Ovary (tissue), 10 donors: ENCODE results near the gene CD1D. TPM values are rescaled to one million over a fixed set of nuclear protein-coding genes. Genes with fewer than 3 reads are reported as not detected.

Experiments used
- DNase-seq, 5 donors: peaks; one replicate each; pipeline ENCODE4 v3.0.0-alpha.2; 2019 to 2020
- H3K27ac ChIP-seq, 2 donors: fragments of 200-600 bp; one replicate each; pipeline versions ENCODE4 v1.5.1 to v1.8.0; 2019 to 2022
- H3K27me3 ChIP-seq: fragments of 200-600 bp; one replicate; pipeline ENCODE4 v1.8.0; 2022
- H3K36me3 ChIP-seq: fragments of 200-600 bp; sonication (generic); one replicate; pipeline ENCODE4 v1.5.1; 2019
- H3K4me1 ChIP-seq: one replicate; pipeline ENCODE4 v1.8.1; 2013; ENCODE audit warnings: mild to moderate bottlenecking, moderate library complexity; ENCODE audit not compliant: insufficient read depth
- H3K4me3 ChIP-seq: fragments of 200-600 bp; sonication (generic); one replicate; pipeline ENCODE4 v1.5.1; 2017
- H3K9me3 ChIP-seq, 2 donors: fragments of 200-600 bp in 1 of 2; sonication (generic) in 1 of 2; one replicate each; pipeline versions ENCODE4 v1.5.1 to v1.8.1; 2013 to 2019; ENCODE audit warnings: mild to moderate bottlenecking in 1 of 2, moderate library complexity in 1 of 2
- EP300 ChIP-seq: sonication (generic); formaldehyde crosslinking; IDR thresholded peaks from one replicate; pipeline ENCODE4 v1.6.1; 2017; ENCODE audit warnings: antibody characterized with exemption
- POLR2A ChIP-seq: fragments of 450-650 bp; IDR thresholded peaks from one replicate; pipeline ENCODE4 v1.6.1; 2017; ENCODE audit warnings: antibody characterized with exemption, mild to moderate bottlenecking, moderate library complexity
- WGBS, 3 donors: extraction: QIAGEN DNeasy Blood & Tissue Kit in 1 of 3; methylation state at CpG; one replicate each; pipeline versions ENCODE4 v1.1.5 to v1.1.7; 2013 to 2017; 5-methylcytosine and 5-hydroxymethylcytosine counted together
- intact Hi-C, 4 donors: fragments of 100-400 bp; cut with DNase I; formaldehyde crosslinking; loops; one replicate each; pipeline versions ENCODE4 v1.11.0 to v1.15.1; 2022 to 2023
- long read RNA-seq, 3 donors: library from polyadenylated mRNA in 2 of 3; unstranded in 2 of 3; transcript quantifications; one replicate each; pipeline ENCODE4 v2.0.0 and lab custom pipeline, GENCODE V29; 2021 to 2026
- polyA plus RNA-seq, 2 donors: library from polyadenylated mRNA; stranded (reverse); fragments of 200-250 nt in 1 of 2; fragments of 350-450 nt in 1 of 2; fragmentation: Illumina TruSeq in 1 of 2; extraction: RNeasy Lipid Tissue Mini Kit (QIAGEN cat#74804) in 1 of 2; gene quantifications; one replicate each; pipeline ENCODE4 v1.2.3, GENCODE V29; 2013 to 2014
- total RNA-seq, 7 donors: library from RNA; depleted of rRNA in 2 of 7; stranded (reverse); fragments of >200 nt in 2 of 7; fragmentation: NEBNext Ultra II Directional in 3 of 7; extraction: Animal tissue kit (Norgen Biotek cat#: 25700) in 3 of 7; gene quantifications; one replicate each; pipeline versions ENCODE4 v1.1.0 to v1.2.4, GENCODE V29; 2016 to 2023
- TF ChIP-seq, protein P1 (sequence below), 3 donors: fragments of 450-650 bp in 2 of 3; fragments of 200-600 bp in 1 of 3; IDR thresholded peaks; one replicate each; pipeline versions ENCODE4 v1.5.1 to v1.8.0; 2016 to 2022; ENCODE audit warnings: antibody characterized with exemption in 3 of 3, mild to moderate bottlenecking in 1 of 3
- donor health status: DM: no; HTN: no; CAD: no; lungs with moderate emphysema.
- donor health status: DM: no; HTN: no; CAD: no.
- donor health status: Bipolar disorder and iron deficiency.
- donor health status: DM: yes; HTN: yes; CAD: no.
- donor health status: DM: no; HTN: no; CAD: no.
- donor health status: DM: yes; HTN: yes; CAD: no.

Gene CD1D
- total RNA-seq (1 to 10 TPM in 1 of 7 donors, under 1 TPM in 6; 0.18 to 1.1 (median 0.46) TPM), polyA plus RNA-seq (1 to 10 TPM in 1 of 2 donors, under 1 TPM in 1; 0.69 to 2.0 TPM)
- long read RNA-seq, donor 1, partial matches to known transcripts: 2 of 5 reads
- long read RNA-seq, donor 1, other reads (novel, unspliced or antisense): 3 of 5 reads
- long read RNA-seq, donor 2: 0 reads
- long read RNA-seq, donor 3, partial matches to known transcripts: 1 of 3 reads
- long read RNA-seq, donor 3, other reads (novel, unspliced or antisense): 2 of 3 reads

DNA sequence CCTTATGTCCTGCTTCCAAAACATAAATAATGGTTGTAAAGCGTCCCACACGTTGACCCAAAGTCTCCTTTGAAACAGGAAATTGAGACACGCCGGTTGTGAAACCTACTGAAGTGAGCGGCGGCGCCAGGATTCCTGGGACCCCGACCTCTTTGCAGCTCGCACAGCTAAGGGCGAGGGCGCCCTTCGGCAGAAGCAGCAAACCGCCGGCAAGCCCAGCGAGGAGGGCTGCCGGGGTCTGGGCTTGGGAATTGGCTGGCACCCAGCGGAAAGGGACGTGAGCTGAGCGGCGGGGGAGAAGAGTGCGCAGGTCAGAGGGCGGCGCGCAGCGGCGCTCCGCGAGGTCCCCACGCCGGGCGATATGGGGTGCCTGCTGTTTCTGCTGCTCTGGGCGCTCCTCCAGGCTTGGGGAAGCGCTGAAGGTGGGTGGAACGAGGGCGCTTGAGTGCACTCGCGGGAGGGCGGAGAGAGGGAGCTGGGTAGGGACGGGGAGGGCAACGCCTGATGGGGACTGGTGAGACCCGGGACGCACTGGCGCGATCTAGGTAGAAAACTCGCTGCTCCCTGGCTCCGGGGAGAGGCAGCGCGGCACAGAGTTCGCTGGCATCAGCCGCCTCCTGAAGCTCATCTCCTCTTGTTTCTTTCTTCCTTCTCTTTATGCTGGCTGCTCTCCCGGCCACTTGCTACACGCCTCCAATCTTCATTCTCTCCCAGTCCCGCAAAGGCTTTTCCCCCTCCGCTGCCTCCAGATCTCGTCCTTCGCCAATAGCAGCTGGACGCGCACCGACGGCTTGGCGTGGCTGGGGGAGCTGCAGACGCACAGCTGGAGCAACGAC, at the start of gene CD1D:
TSS of gene CD1D (plus strand) at position 155 of the 836 bp plus-strand sequence. CDS start at position 362, 207 bp downstream.
- Histone ChIP-seq H3K36me3 (no peaks in the 10 kb centered on the region), H3K4me1 (peaks cover 2% of the 10 kb centered on the region), H3K27ac (no peak within 1 kb of the TSS), H3K4me3 (peak within 1 kb of the TSS; percentile 48), H3K9me3 (no peaks in the 10 kb centered on the region), H3K27me3 (no peaks in the 10 kb centered on the region)
- intact Hi-C loops: no loop called here
- DNase-seq: peak in 2 of 5 donors; percentile 21 to 39
- no peak for TF ChIP-seq POLR2A
- TF ChIP-seq, protein P1, sequence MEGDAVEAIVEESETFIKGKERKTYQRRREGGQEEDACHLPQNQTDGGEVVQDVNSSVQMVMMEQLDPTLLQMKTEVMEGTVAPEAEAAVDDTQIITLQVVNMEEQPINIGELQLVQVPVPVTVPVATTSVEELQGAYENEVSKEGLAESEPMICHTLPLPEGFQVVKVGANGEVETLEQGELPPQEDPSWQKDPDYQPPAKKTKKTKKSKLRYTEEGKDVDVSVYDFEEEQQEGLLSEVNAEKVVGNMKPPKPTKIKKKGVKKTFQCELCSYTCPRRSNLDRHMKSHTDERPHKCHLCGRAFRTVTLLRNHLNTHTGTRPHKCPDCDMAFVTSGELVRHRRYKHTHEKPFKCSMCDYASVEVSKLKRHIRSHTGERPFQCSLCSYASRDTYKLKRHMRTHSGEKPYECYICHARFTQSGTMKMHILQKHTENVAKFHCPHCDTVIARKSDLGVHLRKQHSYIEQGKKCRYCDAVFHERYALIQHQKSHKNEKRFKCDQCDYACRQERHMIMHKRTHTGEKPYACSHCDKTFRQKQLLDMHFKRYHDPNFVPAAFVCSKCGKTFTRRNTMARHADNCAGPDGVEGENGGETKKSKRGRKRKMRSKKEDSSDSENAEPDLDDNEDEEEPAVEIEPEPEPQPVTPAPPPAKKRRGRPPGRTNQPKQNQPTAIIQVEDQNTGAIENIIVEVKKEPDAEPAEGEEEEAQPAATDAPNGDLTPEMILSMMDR (IDR thresholded peaks at IDR 0.05): no peak
- TF ChIP-seq EP300: no peak
- WGBS, 3 donors: 0% methylated on average over 56 to 63 of the region's 63 CpGs

DNA sequence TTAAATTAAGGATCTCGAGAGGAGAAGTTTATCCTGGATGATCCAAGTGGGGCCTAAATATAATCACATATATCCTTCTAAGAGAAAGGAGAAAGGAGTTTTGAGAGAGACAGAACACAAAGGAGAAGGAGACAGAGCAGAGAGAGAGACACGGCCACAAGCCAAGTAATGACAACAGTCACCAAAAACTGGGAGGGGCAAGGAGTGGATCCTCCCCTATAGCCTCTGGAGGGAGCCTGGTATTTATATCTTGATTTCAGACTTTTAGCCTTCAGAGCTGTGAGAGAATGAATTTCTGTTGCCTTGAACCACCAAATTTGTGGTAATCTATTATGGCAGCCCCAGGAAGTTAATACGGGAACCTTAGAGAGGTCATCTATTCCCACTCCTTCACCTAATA, 49.5 kb upstream of the CD1D start:
- Histone ChIP-seq H3K36me3 (no peaks in the 10 kb centered on the region), H3K4me3 (no peak overlapping the region), H3K4me1 (no peaks in the 10 kb centered on the region), H3K9me3 (no peaks in the 10 kb centered on the region), H3K27ac (no peak overlapping the region), H3K27me3 (no peaks in the 10 kb centered on the region)
- 79 to 83% (median 80%) methylated on average over 3 of the region's 3 CpGs for WGBS, 3 donors
- TF ChIP-seq POLR2A: no peak
- TF ChIP-seq EP300: no peak
- TF ChIP-seq, protein P1 (IDR thresholded peaks at IDR 0.05): no peak
- DNase-seq: no peak
- intact Hi-C loops: no loop called here

DNA sequence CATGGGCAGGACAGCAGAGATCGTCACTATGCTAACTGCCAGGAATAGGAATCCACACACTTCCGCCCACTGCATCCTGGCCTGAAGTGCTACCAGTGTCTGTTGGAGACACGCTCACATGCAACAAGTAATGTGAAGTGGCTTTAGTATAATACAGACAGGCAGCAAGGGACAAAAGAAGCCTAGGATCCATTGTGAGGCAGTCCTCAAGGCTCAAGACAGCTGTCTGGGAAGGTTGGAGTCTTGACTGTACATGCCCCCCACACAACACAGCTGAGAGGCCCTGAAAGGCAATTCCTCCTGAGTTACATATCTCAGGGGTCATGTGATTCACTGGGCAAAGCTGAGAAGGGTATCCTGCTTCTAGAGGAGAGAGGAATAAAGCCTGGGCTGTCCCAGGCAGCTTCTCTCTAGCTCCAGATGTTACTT, 39.9 kb upstream of the CD1D start:
- Histone ChIP-seq H3K9me3 (no peaks in the 10 kb centered on the region), H3K27me3 (no peaks in the 10 kb centered on the region), H3K27ac (no peak overlapping the region), H3K36me3 (no peaks in the 10 kb centered on the region), H3K4me3 (no peak overlapping the region), H3K4me1 (peaks cover 3% of the 10 kb centered on the region)
- no peak for DNase-seq
- TF ChIP-seq EP300: no peak
- no peak for TF ChIP-seq POLR2A
- TF ChIP-seq, protein P1 (IDR thresholded peaks at IDR 0.05): no peak
- 82 to 87% (median 86%) methylated on average over 3 of the region's 3 CpGs for WGBS, 3 donors
- intact Hi-C loops: no loop called here

DNA sequence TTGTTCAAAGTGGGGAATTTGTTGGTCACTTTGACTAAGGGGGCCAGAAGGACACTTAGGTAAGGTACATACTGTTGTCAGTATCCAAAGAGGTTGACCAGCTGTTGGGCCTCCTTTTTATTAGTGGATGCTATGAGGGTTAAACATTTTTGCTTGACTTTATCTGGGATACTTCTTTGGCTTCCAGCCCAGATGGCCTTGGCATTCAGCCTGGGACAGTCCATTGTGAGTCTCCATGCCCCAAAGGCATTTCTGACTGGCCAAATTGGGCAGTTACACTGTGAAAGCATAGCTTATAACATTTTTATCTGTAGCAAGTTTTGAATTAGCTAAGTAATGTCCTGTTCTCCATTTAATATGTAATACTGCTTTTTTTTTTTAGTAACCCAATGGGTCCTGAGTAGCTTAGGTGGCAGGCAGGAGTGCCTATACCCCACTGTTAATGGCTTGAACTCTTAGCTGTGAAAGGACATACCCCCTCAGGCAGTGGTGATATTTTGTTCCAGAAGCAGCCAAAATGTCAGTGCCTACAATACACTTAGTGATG, 35.4 kb upstream of the CD1D start:
- peak; percentile 27 to 74 (median 55) for DNase-seq
- intact Hi-C loops: no loop called here
- TF ChIP-seq POLR2A (no peak), EP300 (no peak)
- TF ChIP-seq, protein P1 (IDR thresholded peaks at IDR 0.05): no peak
- H3K9me3 ChIP-seq: no peaks in the 10 kb centered on the region
- no peaks in the 10 kb centered on the region for H3K27me3 ChIP-seq
- peaks cover 5% of the 10 kb centered on the region for H3K4me1 ChIP-seq
- H3K36me3 ChIP-seq: no peaks in the 10 kb centered on the region
- H3K4me3 ChIP-seq: no peak overlapping the region
- no peak overlapping the region for H3K27ac ChIP-seq
